Measurements from ENCODE around the gene PAN3.
A peak's percentile ranks its signal among the peaks of the same experiment; 100 is the strongest.

PAN3 gene

DNA sequence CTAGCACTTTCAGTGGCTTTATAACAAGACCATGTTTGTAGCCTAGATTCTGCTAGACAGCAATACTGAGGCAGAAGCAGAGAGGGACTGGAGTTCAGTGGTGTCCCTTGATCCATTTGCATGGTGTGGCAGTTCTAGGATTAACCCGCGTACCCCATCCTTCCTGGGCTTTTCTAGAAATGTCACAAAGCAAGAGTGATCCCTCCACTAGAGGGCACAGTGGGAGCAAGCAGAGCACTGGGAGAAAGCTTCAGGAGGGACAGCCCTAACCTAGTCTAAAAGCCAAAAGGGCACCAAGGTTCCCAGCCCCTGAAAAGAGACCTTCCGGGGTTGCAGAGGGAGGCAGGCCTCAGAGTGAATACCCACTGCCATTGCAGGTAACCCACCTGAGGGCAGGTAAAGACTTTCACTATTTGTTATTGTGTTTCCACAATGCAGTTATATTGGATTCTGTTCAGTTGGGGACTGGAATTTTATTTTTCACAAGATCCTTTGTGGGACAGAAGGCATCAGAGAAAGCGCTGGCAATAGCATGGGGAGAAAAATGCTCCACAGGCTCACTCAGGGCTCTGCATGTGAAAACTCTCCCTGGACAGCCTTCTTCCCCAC lies 185.9 kb downstream of the PAN3 start:
- in situ Hi-C loops (cut with MboI; ENCODE audit: low pct_unique_long_range_greater_than_20kb, low sequenced_read_pairs) = loop anchor here (10.0 kb wide), 1 partner anchor 301 kb away; no protein-coding TSS in a partner anchor
- peak; percentile 78 for DNase-seq

DNA sequence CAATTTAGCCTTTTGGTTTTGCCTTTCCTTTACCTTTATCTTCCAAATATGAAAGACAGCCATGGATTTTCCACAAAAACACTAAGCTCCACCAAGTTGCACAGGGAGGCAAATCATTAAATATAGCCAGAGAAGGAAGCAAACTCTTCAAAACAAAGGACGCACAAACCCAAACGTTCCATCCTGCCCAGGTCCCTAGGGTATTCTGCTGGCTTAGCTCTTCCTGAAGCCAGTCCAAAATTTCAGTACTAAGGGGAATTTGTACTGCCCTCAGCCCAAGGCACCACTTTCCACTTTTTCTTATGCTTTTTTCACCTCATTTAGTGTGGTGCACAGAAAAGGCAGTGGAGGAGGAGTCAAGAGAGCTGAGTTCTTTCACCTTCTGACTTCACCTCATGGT lies 186.7 kb downstream of the PAN3 start:
- no peak for DNase-seq
- in situ Hi-C loops (cut with MboI; ENCODE audit: low pct_unique_long_range_greater_than_20kb, low sequenced_read_pairs) = loop anchor here (10.0 kb wide), 1 partner anchor 300 kb away; no protein-coding TSS in a partner anchor

DNA sequence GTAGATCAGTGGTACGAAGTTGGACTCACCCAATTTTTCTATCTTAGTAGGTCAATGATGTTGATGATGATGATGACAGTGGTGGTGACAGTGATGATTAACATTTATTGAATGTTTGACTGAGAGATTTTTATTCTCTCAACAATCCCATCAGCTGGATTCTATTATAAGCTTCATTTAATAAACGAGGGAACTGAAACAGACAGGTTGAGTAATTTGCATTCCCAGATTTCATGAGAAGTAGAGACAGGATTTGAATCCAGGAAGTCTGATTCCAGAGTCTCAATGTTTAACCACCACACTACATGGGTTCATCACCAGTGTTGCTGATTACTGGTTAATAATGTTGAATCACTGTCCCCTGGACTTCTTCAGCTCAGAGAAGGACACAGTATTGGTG lies 187.7 kb downstream of the PAN3 start:
- DNase-seq = no peak
- in situ Hi-C loops (cut with MboI; ENCODE audit: low pct_unique_long_range_greater_than_20kb, low sequenced_read_pairs) = loop anchor here (10.0 kb wide), 1 partner anchor 299 kb away; no protein-coding TSS in a partner anchor

DNA sequence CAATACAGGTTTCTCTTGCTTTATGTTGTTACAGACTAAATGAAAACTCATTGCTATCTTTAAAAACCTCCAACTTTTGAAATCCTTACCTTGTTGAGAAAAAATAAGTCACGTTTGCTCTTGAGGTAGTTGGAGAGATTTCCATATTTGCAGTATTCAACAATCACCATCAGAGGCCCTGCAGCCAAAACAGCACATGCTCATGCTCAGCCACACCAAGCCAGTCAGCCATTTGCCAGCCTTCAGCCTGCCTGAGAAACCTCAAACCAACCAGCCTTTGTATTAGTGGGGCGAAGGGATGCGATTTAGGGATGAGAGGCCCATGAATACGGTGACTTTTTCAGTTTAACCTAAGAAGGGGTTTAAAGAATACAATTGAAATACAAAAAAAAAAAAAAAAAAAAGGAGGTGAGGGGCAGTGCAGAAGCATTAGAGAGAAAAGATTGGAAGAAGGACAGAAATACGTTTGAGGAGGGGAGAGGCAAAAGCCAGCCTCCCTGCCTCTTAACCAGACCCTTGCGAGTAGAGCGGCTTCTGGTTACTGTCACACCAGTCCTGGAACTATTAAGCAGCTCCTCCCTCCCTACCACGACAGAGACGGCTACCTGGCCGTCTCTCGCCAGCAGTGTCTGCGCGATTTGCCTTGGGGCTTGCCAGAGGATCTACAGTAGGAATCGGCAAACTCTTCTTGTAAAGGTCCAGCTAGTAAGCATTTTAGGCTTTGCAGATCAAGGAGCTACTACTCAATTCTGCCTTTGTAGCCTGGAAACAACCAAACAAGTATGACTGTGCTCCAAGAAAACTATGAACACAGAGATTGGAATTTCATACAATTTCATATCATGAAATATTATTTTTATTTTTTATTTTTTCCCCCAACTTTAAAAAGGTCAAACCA lies 189.3 kb downstream of the PAN3 start:
- in situ Hi-C loops (cut with MboI; ENCODE audit: low pct_unique_long_range_greater_than_20kb, low sequenced_read_pairs) = loop anchor here (10.0 kb wide), 1 partner anchor 297 kb away; no protein-coding TSS in a partner anchor
- no peak for DNase-seq

DNA sequence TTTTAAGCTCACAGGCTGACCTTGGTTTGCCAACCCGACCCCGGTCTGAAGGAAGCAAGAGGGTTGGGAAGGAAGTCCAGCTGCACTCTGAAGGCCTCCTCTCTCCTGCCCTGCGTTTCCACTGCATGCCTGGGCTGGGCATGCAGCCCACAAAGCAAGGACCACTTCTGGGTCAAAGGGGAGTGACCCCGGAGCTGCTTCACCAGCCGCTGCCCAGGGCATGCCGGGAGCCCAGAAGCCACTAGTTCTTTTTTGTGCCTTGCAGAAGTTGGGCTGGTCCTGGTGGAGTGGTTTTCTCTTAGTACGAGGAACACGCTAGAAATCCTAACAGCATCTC lies 189.9 kb downstream of the PAN3 start:
- no peak for DNase-seq
- in situ Hi-C loops (cut with MboI; ENCODE audit: low pct_unique_long_range_greater_than_20kb, low sequenced_read_pairs) = loop anchor here (10.0 kb wide), 1 partner anchor 297 kb away; no protein-coding TSS in a partner anchor

DNA sequence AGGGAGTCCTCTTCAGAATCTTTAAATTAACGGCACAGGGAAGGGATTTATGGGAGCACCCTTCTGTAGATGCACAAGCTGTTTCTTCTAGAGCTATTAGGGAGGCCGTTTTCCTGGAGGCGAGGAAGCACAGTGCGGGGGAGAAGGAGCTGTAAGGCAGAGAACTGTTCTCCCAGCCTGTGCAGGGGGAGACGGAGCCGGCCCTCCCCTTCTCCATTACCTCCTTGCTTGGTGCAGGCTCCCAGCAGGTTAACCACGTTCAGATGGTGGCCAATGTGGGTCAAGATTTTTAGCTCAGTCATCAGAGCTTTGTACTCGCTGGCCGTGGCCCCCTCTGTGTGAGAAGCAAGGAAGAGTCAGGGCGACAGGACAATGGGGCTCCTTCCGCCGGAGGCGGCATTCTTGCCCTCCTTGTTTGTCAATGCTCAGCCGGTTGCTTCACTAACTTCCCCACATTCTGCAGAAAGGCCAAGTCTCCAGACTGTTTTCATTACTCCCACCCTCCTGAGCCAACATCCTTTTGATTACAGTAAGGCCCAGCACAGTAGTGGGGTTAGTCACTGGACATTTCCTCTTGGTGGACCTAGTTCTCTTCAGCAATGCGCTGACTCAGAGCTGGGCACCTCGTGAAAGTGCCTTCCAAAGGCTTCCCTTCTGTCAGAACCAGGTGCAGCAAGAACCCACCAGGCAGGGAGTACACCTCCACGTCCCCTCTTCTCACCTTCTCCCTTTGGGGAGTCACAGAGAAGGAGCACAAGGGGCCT lies 191.2 kb downstream of the PAN3 start:
- DNase-seq = no peak
- in situ Hi-C loops (cut with MboI; ENCODE audit: low pct_unique_long_range_greater_than_20kb, low sequenced_read_pairs) = loop anchor here (10.0 kb wide), 1 partner anchor 295 kb away; no protein-coding TSS in a partner anchor

DNA sequence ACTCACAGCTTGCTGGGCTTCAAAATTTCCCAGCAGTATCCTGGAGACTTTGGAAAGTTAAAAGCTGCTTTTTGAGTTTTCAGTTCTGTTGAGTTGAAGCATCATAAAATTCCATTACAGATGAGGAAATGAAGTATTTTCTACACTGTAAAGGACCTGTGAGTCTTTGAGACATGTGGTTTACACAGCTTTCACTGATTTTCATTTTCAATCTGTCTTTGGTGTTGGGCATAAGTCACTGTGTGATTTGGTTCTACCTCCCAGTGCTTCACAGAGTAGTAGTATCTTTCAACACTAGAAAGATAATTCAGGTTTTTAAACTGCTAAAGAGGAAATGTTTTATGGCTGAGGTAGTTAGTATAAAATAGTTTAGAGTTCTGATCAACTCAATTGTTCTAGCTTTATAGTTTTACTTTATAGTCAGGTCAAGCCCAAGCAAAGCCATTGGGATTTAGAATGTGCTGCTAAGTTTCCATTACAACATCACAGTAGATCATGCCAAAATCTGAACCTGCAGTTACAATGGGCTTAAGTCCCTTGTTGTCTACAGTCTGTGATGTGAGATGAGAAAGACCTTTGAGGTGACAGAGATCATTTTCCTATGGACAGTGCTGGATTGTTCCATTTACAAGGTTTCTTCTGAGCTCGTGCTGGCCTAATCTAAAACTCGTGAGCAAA lies 195.0 kb downstream of the PAN3 start:
- DNase-seq = no peak
- in situ Hi-C loops (cut with MboI; ENCODE audit: low pct_unique_long_range_greater_than_20kb, low sequenced_read_pairs) = no loop called here

DNA sequence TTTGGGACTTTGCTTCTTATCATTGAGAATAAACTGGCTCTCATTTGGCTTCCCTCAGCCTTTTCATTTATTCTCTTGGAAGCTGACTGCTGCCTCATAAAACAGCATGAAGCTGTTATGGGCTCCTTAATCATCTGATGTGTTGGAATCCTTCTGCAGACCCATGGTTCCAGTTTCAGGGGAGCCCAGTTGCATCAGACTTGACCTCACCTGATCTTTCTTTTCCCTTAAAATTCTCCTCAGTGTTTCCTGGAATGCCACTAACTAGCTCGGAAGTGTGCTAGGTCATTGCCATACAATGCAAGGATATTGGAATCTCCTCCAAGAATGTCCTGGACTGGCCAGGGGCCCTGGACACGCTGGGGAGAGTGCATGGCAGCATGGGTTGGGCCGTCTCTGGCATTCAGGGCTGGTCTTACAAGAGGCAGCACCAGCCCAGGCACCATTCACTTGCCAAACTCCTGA lies 197.9 kb downstream of the PAN3 start:
- DNase-seq = no peak
- in situ Hi-C loops (cut with MboI; ENCODE audit: low pct_unique_long_range_greater_than_20kb, low sequenced_read_pairs) = no loop called here

DNA sequence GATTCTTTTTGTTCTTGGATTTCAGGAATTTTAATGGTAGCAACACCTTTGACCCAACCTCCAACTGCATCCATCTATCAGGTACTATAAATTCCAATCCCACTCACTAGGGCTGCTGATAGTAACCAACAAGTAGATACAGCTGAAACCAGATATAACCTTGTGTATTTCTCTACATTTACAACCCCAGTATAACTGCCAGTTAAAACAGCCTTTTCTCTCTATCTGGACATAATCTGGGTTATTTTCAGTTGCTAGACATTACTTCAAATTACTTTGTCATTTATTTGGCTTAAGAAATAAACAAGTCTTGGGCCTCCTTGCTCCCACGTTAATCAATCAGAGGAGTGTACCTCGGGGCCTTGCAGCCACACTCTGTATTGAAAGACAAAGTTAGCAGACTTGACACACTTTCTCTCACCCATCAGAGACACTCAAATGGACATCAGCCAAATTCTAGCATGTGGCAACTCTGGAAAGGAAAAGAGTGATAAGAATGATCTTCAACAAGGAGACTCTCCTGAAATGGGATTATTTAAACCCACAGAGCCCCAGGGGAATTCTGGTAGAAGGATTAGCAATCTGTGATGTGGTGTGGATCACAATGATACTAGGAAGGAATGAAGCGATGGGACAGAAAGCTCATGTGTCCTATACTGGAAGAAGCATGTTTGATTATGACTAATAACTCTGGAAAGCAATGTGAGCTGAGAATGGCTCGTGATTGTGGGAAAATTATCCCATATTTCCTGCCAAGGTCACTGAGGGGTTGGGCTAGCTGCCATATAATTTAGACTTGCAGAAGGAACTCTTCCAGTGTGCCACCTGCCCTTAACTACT lies 199.0 kb downstream of the PAN3 start:
- DNase-seq = no peak

DNA sequence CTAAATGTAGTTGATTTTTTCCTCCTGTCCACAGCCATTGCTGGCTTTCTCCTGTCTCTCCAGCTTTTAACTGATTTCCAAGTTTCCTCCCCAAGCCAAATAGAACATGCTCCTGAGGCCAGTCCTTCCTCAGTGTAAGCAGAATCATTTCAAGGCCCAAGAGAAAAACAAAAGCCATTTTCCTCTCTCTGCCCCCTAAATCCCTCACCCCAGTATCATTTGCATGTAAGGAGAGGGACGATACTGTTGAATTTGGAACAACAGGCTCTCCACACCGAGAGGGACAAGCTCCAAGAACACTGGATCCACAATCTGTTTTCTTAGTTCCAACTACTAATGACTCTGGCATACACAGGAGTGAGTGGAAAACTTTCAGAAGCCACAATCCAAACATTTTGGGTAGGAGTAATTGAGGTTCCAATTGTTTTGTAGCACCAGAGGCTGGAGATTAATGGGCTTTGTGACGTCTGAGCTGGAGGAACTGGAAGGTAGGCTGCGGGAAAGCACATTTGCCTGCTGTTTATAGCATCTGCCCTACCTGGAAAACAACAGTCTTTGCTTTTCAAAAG lies 199.7 kb downstream of the PAN3 start:
- no peak for DNase-seq
- in situ Hi-C loops (cut with MboI; ENCODE audit: low pct_unique_long_range_greater_than_20kb, low sequenced_read_pairs) = no loop called here

More for the DNA sequence above, 199.0 kb downstream of the PAN3 start:
- in situ Hi-C loops (cut with MboI; ENCODE audit: low pct_unique_long_range_greater_than_20kb, low sequenced_read_pairs) = no loop called here

DNA sequence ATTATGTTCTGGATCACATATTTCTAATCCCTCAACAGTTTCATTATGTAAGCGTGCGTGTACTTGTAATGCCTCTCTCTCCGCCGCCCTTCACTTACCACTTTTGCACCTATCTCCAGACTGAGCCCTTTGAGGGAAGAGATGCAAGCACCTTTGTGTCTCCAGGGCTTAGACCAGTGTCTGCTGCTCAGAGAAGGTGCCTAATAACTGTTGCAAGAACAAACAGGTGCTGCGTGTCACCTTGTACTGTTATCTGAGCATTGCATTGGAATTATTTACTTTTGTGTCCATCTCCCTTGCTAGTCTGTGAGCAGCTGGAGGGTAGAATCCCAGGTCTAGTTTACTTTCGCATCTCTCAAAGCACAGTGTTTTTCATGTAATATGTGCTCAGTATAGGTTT lies 200.4 kb downstream of the PAN3 start:
- in situ Hi-C loops (cut with MboI; ENCODE audit: low pct_unique_long_range_greater_than_20kb, low sequenced_read_pairs) = no loop called here
- DNase-seq = no peak

DNA sequence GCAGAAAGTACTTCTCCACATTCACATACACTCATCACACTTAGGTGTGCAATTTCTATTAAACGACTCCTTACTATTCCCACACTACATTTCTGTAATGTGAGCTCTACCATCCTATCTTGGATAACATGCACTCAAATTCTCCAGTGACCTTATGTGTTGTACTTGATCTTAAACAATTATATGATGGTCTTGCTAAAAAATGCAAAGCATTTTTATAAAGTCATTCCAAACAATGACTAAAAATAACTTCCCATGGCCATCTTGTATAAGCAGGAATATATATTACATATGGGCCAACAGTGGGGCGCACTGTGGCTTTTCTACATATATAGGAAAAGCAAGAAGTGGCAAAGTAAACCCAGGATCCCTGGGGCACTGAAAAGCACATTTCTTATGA lies 201.1 kb downstream of the PAN3 start:
- DNase-seq = no peak
- in situ Hi-C loops (cut with MboI; ENCODE audit: low pct_unique_long_range_greater_than_20kb, low sequenced_read_pairs) = no loop called here

DNA sequence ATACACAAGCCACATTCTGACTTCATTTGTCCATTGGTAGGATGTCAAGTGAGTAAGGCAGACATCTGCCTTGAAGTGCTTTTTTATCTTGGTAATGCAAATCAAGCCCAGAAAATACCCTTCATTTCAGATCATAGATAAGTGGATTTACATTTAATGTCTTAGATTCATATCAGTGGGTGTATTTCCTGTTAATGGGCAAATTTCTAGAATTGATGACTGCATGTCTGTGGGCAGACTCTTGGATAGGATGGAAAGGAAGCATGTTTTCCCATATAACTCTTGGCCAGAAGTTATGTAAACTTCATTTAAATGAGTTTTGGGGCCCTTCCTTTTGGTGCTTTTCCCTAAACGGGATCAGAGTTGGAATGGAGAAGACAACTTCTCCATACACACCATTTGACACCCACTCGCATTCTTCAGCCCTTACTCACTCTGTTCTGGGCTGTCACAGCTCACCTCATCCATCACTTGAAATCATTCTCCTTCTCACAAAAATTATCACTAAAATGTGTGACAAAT lies 202.0 kb downstream of the PAN3 start:
- in situ Hi-C loops (cut with MboI; ENCODE audit: low pct_unique_long_range_greater_than_20kb, low sequenced_read_pairs) = no loop called here
- no peak for DNase-seq

DNA sequence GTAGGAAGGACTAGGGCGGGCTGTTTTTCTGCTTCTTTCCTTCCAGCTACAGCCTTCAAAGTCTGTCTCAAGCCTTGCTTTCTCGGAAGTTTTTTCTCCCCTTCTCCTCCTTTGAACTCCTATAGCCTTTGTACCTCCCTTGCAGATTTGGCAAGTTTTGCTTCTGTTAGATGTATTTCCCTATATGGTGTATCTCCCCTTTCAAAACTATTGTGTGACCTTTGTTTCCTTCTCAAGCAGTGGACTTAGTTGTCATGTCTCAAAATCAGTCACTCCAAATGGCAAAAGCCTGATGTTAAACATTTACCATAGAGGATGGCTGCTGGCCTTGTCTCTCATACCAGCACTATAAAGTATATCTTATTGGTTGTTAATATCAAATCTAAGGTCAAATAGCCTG lies 203.9 kb downstream of the PAN3 start:
- in situ Hi-C loops (cut with MboI; ENCODE audit: low pct_unique_long_range_greater_than_20kb, low sequenced_read_pairs) = no loop called here
- DNase-seq = no peak

DNA sequence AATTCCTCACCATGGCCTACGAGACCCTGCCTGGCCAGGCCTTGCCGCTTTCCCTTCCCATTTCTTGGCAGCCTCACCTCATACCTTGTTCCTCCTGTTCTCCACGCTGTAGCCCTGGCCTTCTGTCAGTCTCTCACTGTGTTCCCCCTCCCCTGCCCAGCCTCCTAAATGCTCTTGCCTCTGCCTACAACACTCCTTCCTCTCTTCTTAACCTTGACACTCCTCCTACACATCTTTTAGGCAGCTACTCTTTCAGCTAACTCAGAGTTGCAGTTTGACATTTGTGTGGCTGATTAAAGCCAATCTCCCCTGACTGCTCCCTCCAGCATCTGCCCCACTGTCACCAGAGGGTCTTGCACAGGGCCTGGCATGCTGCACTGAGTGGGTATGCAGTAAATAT lies 205.8 kb downstream of the PAN3 start:
- in situ Hi-C loops (cut with MboI; ENCODE audit: low pct_unique_long_range_greater_than_20kb, low sequenced_read_pairs) = no loop called here
- DNase-seq = no peak

Measured in KBM-7 (cell line).